ENCODE data around the gene AKR1D1.
"Not testable (repeated sequence)": the region's sequence is repeated elsewhere in the genome, so short reads cannot be mapped to it uniquely, and the experiment has no call there.

The AKR1D1 gene

GRCh38 chr7:138076196-138076595, at the start of gene AKR1D1:
Gene AKR1D1 (plus strand): TSS chr7:138076459. CDS start chr7:138076519, 60 bp downstream.
- DNase-seq = no peak

GRCh38 chr7:138027100-138027499, 49.2 kb upstream of the AKR1D1 start:
- no peak for DNase-seq

- DNase-seq = no peak
Measured at GRCh38 chr7:138029126-138029525, 47.1 kb upstream of the AKR1D1 start.

- no peak for DNase-seq
Measured at GRCh38 chr7:138029941-138030340, 46.3 kb upstream of the AKR1D1 start.

- DNase-seq = no peak
Measured at GRCh38 chr7:138030679-138031351, 45.4 kb upstream of the AKR1D1 start.

GRCh38 chr7:138032186-138032585, 44.1 kb upstream of the AKR1D1 start:
- DNase-seq = no peak

GRCh38 chr7:138032770-138033169, 43.5 kb upstream of the AKR1D1 start:
- DNase-seq = no peak

GRCh38 chr7:138033241-138033640, 43.0 kb upstream of the AKR1D1 start:
- DNase-seq = no peak

GRCh38 chr7:138036135-138036534, 40.1 kb upstream of the AKR1D1 start:
- DNase-seq = no peak

GRCh38 chr7:138040063-138040462, 36.2 kb upstream of the AKR1D1 start:
- not testable (repeated sequence) for DNase-seq

- DNase-seq = no peak
Measured at GRCh38 chr7:138044897-138045296, 31.4 kb upstream of the AKR1D1 start.

- DNase-seq = no peak
Measured at GRCh38 chr7:138047907-138048306, 28.4 kb upstream of the AKR1D1 start.

GRCh38 chr7:138049505-138050116, 26.6 kb upstream of the AKR1D1 start:
- no peak for DNase-seq

- DNase-seq = not testable (repeated sequence)
Measured at GRCh38 chr7:138051712-138052247, 24.5 kb upstream of the AKR1D1 start.

GRCh38 chr7:138052696-138053095, 23.6 kb upstream of the AKR1D1 start:
- no peak for DNase-seq

GRCh38 chr7:138055698-138056097, 20.6 kb upstream of the AKR1D1 start:
- DNase-seq = not testable (repeated sequence)

- no peak for DNase-seq
Measured at GRCh38 chr7:138063400-138063799, 12.9 kb upstream of the AKR1D1 start.

- DNase-seq = no peak
Measured at GRCh38 chr7:138064856-138065357, 11.4 kb upstream of the AKR1D1 start.

GRCh38 chr7:138065827-138066226, 10.4 kb upstream of the AKR1D1 start:
- DNase-seq = no peak

GRCh38 chr7:138066954-138067394, 9.3 kb upstream of the AKR1D1 start:
- no peak for DNase-seq

GRCh38 chr7:138067774-138068173, 8.5 kb upstream of the AKR1D1 start:
- no peak for DNase-seq

- DNase-seq = no peak
Measured at GRCh38 chr7:138070908-138071307, 5.4 kb upstream of the AKR1D1 start.

GRCh38 chr7:138072726-138073125, 3.5 kb upstream of the AKR1D1 start:
- no peak for DNase-seq

GRCh38 chr7:138074121-138074520, 2.1 kb upstream of the AKR1D1 start:
- no peak for DNase-seq
